DMS153 treated with DMSO at 0.1 percent for 48 hours (cell line): ENCODE results near the gene RBM12.

Source experiments
- DNase-seq: peaks from one replicate; lab custom pipeline; 2025; ENCODE audit not compliant: unreplicated experiment; lab: John Stamatoyannopoulos, UW

Gene RBM12

GRCh38 chr20:35600993-35601973 is 63.4 kb downstream of the RBM12 start:
- DNase-seq: peak; percentile 16

- DNase-seq: no peak
Observed at GRCh38 chr20:35600176-35600992, 64.3 kb downstream of the RBM12 start.

- DNase-seq: no peak
Observed at GRCh38 chr20:35599776-35600120, 65.0 kb downstream of the RBM12 start.
